HEK293 (cell line): ENCODE results near the gene TLE4.

Source experiments
- CTCF ChIP-seq: fragments of 450-650 bp; formaldehyde crosslinking; IDR thresholded peaks from 2 replicates; pipeline ENCODE4 v1.5.1; 2016; ENCODE audit warnings: missing biosample characterization, missing genetic modification characterization
- EGR2 ChIP-seq: fragments of 450-650 bp; formaldehyde crosslinking; IDR thresholded peaks from 2 replicates; pipeline ENCODE4 v1.5.1; 2016; ENCODE audit warnings: low read depth, missing biosample characterization, missing genetic modification characterization
- KLF8 ChIP-seq: fragments of 450-650 bp; formaldehyde crosslinking; IDR thresholded peaks from 2 replicates; pipeline ENCODE4 v1.5.1; 2016; ENCODE audit warnings: missing biosample characterization, missing genetic modification characterization
- OSR2 ChIP-seq: fragments of 450-650 bp; formaldehyde crosslinking; IDR thresholded peaks from 2 replicates; pipeline ENCODE4 v1.5.1; 2016; ENCODE audit warnings: missing biosample characterization, missing genetic modification characterization
- ZBTB7A ChIP-seq: fragments of 450-650 bp; formaldehyde crosslinking; IDR thresholded peaks from 2 replicates; pipeline ENCODE4 v1.5.1; 2016; ENCODE audit warnings: low read depth, missing biosample characterization, missing genetic modification characterization
- ZNF114 ChIP-seq: fragments of 450-650 bp; formaldehyde crosslinking; IDR thresholded peaks from 2 replicates; pipeline ENCODE4 v1.5.0; 2017; ENCODE audit warnings: missing biosample characterization, missing genetic modification characterization
- ZNF416 ChIP-seq: fragments of 450-650 bp; formaldehyde crosslinking; IDR thresholded peaks from 2 replicates; pipeline ENCODE4 v1.5.1; 2016; ENCODE audit warnings: missing biosample characterization, missing genetic modification characterization
- ZNF629 ChIP-seq: fragments of 450-650 bp; formaldehyde crosslinking; IDR thresholded peaks from 2 replicates; pipeline ENCODE4 v1.5.1; 2017; ENCODE audit warnings: missing biosample characterization, missing genetic modification characterization
- ZNF777 ChIP-seq: fragments of 450-650 bp; formaldehyde crosslinking; IDR thresholded peaks from 2 replicates; pipeline ENCODE4 v1.5.1; 2017; ENCODE audit warnings: missing biosample characterization, missing genetic modification characterization, borderline replicate concordance

- TF ChIP-seq KLF8 (tag by site-specific recombination) (no peak), ZNF629 (tag by site-specific recombination) (no peak), ZBTB7A (tag by site-specific recombination) (no peak), ZNF114 (no peak), OSR2 (peak; percentile 54), CTCF (tag by site-specific recombination) (no peak), ZNF777 (tag by site-specific recombination) (no peak), EGR2 (tag by site-specific recombination) (no peak), ZNF416 (tag by site-specific recombination) (no peak)
These were observed 38.4 kb downstream of the TLE4 start for GRCh38 chr9:79610019-79610631.
